Stimulated activated naive CD8-positive, alpha-beta T cell treated with anti-CD3 and anti-CD28 coated beads, Interleukin-15, Interleukin-2, amounts not matched to agents 100 ng/mL and 50 ng/mL, for 24 hours (primary cell): Measurements from ENCODE around the gene PAX7.

Experiments
- H3K27ac Mint-ChIP-seq: one replicate; pipeline ENCODE4 v1.8.0; 2021; ENCODE audit warnings: mild to moderate bottlenecking, mixed read lengths
- H3K27me3 Mint-ChIP-seq: one replicate; pipeline ENCODE4 v1.8.0; 2021; ENCODE audit warnings: mixed read lengths
- H3K36me3 Mint-ChIP-seq: one replicate; pipeline ENCODE4 v1.8.0; 2021; ENCODE audit warnings: low read depth, mixed read lengths
- H3K4me1 Mint-ChIP-seq: one replicate; pipeline ENCODE4 v1.8.0; 2021; ENCODE audit warnings: low read depth, mixed read lengths
- H3K4me3 Mint-ChIP-seq: one replicate; pipeline ENCODE4 v1.8.0; 2021; ENCODE audit warnings: mild to moderate bottlenecking, mixed read lengths
- H3K9me3 Mint-ChIP-seq: one replicate; pipeline ENCODE4 v1.8.0; 2021; ENCODE audit warnings: mixed read lengths

The PAX7 gene

DNA sequence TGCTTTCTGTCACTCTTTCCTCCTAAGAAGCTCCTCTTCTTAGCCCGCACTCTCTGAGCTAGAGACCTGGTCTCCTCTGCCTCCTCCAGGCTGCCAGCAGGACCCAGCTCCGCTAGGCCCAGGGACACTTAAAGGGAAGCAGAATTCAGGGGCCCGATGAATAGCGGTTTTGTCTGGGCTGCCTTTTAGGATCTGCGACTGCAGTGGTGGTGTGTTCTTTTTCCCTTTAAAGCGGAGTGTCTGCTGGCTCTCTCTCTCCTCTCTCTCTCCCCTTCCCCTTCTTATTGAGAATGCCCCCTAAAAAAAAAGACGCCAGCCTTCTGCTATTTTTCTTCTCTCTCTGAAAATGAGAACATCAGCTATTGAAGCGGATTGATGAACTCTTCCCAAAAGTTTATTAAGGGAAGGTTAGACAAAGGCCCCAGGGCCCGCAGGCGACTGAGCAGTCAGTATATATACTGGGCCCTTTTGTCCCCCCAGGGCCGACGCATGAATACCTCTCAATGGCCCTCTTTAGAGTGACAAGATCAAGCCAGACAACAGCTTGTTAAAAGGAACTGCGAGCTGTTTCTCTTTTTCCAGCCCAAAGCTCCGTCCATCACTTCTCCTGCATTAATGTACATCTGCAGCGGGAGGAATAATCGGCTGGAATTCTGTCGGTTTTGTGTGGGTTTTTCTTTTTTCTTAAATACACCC is 27.0 kb downstream of the PAX7 start:
- peaks cover 27% of the 10 kb centered on the region for H3K4me1 Mint-ChIP-seq
- no peak overlapping the region for H3K4me3 Mint-ChIP-seq
- no peaks in the 10 kb centered on the region for H3K36me3 Mint-ChIP-seq
- H3K27me3 Mint-ChIP-seq: peaks cover 18% of the 10 kb centered on the region
- H3K27ac Mint-ChIP-seq: no peak overlapping the region
- H3K9me3 Mint-ChIP-seq: no peaks in the 10 kb centered on the region

DNA sequence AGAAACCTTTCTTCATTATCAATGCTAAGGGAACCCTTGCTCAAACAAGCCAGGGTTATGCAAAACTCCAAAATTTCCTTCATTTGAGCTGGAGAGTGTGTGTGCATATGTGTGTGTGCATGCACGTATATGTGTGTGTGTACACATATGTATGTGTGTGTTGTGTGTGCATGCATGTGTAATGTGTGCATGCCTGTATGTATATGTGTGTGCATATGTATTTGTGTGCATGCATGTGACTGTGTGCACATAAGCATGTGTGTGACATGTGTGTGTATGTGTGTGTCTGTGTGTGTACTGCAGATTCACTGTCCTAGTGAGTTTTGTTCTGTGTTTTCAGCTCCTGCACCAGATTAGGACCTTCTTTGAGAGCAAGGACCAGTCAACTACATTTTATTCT is 28.2 kb downstream of the PAX7 start:
- Mint-ChIP-seq H3K36me3 (no peaks in the 10 kb centered on the region), H3K9me3 (no peaks in the 10 kb centered on the region), H3K4me3 (no peak overlapping the region), H3K27me3 (peaks cover 10% of the 10 kb centered on the region), H3K27ac (no peak overlapping the region), H3K4me1 (peaks cover 15% of the 10 kb centered on the region)

DNA sequence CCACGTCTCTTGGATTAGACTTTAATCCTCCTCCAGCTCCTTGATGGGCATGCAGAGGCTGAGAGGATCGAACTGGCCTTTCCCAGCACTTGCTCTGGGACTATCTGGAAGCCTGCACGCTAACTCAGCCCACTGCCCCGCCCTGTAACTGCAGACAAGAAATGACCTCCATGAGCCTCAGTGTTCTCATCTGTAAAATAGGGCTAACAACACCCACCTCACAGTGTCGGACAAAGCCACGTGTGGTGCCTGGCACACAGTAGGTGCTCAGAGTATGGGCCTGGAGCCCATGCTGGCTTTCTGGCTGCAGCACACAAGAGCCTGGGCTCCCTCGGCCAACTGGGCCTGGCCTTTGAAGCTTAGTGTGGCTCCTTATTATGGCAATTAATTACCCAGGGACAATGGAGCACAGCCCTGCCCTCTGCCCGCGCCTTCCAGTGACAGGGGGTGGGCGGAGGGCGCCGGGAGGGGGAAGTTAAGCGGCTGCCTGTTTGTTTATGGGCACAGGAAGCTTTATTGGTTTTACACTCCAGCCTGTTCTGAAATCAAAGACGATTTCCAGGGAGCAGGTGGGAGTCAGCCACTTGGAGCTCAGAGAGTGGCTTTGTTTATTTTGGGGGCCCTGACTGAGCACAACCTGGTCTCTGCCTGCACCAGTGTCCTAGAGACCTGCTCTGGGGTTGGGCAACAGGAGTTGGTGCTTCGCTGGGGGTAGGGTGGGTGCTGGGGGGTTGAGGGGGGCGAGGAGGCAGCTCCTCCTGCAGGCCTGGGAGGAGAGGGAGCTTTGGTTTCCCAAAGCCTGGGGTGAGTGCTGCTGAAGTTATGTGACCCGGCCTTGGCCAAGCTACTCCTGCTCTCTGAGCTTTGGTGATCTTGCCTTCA is 31.0 kb downstream of the PAX7 start:
- no peak overlapping the region for H3K4me3 Mint-ChIP-seq
- no peaks in the 10 kb centered on the region for H3K9me3 Mint-ChIP-seq
- no peak overlapping the region for H3K27ac Mint-ChIP-seq
- peaks cover 6% of the 10 kb centered on the region for H3K4me1 Mint-ChIP-seq
- H3K36me3 Mint-ChIP-seq: no peaks in the 10 kb centered on the region
- H3K27me3 Mint-ChIP-seq: peaks cover 3% of the 10 kb centered on the region

DNA sequence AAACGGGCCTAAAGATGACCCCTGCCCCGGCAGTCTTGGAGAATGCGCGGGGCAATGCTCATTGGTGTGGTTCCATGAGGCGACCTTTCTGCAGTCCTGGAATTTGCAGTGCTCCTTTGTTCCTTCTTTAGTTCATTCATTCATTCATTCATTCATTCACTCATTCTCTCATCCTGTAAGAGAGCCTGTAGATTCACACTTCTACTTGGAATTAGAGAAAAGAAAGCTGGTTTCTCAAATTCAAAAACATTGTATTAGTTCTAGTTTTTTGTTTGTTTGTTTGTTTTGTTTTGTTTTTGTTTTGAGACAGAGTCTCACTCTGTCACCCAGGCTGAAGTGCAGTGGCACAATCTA is 31.6 kb downstream of the PAX7 start:
- no peaks in the 10 kb centered on the region for H3K9me3 Mint-ChIP-seq
- no peak overlapping the region for H3K27ac Mint-ChIP-seq
- peaks cover 12% of the 10 kb centered on the region for H3K4me1 Mint-ChIP-seq
- H3K4me3 Mint-ChIP-seq: no peak overlapping the region
- H3K27me3 Mint-ChIP-seq: peaks cover 3% of the 10 kb centered on the region
- H3K36me3 Mint-ChIP-seq: no peaks in the 10 kb centered on the region

DNA sequence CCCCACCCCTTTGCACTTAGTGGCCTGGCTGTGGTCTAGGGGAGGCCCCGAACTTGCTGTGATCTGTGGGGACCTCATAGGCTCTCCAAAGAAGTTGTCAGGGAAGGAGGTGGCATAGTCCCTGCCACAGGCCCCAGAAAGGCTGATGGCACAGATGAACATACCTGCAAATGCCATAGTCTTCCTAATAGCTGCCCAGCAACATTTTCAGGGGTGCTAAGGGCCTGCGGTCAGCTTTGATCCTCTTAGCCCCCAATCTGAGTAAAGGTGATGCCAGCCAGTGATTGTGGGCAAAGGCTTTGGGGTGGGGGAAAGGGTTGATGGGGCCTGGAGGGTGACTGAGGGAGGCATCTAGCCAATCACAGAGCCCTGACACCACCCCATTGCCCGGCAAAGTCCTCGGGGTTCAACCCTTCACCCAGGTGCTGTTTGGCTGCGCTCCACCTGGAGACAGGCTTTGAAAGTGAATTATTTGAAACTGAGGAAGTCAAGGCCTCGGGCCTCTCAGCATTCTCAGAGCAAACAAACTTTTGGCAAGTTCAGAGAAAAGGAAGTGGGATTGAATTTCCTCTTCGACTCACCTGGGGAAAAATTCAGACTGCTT is 35.8 kb downstream of the PAX7 start:
- Mint-ChIP-seq H3K4me1 (peaks cover 12% of the 10 kb centered on the region), H3K4me3 (no peak overlapping the region), H3K27ac (no peak overlapping the region), H3K9me3 (no peaks in the 10 kb centered on the region), H3K27me3 (peaks cover 3% of the 10 kb centered on the region), H3K36me3 (no peaks in the 10 kb centered on the region)

DNA sequence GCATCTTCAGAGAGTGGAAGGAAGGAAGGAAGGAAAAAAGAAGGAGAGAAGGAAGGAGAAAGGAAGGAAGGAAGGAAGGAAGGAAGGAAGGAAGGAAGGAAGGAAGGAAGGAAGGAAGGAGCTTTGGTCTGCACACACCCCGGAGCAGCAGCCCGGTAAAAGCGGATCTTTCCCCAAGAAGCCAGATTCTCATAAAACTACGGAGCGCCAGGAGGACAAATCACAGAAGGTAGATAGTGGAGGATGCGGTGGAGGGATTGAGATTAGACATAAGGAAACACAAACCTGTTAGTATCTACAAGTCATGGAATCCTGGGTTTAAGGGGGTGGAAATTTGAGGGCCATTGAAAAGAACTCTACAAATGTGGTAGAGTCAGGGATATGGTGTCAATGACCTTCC is 36.7 kb downstream of the PAX7 start:
- no peak overlapping the region for H3K4me3 Mint-ChIP-seq
- H3K27me3 Mint-ChIP-seq: no peaks in the 10 kb centered on the region
- no peak overlapping the region for H3K27ac Mint-ChIP-seq
- no peaks in the 10 kb centered on the region for H3K9me3 Mint-ChIP-seq
- H3K36me3 Mint-ChIP-seq: no peaks in the 10 kb centered on the region
- H3K4me1 Mint-ChIP-seq: peaks cover 12% of the 10 kb centered on the region

DNA sequence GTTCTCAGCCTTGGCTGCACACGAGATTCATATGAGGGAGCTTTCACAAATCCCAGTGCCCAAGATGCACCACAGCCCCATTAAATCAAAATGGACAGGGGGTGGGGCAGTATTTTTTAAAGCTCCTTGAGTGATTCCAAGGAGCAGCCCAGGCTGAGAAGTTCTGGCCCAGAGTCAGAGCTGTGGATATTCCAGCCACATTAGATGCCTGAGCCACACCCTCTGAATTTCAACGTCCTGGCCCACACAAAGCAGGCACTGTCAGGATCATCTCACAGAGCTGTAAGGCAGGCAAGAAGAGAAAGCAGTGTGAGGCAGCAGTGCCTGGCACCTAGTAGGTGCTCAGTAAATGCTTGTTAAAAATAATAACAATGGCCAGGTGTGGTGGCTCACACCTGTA is 37.4 kb downstream of the PAX7 start:
- H3K36me3 Mint-ChIP-seq: no peaks in the 10 kb centered on the region
- peaks cover 12% of the 10 kb centered on the region for H3K4me1 Mint-ChIP-seq
- no peaks in the 10 kb centered on the region for H3K9me3 Mint-ChIP-seq
- no peak overlapping the region for H3K4me3 Mint-ChIP-seq
- no peak overlapping the region for H3K27ac Mint-ChIP-seq
- H3K27me3 Mint-ChIP-seq: no peaks in the 10 kb centered on the region

DNA sequence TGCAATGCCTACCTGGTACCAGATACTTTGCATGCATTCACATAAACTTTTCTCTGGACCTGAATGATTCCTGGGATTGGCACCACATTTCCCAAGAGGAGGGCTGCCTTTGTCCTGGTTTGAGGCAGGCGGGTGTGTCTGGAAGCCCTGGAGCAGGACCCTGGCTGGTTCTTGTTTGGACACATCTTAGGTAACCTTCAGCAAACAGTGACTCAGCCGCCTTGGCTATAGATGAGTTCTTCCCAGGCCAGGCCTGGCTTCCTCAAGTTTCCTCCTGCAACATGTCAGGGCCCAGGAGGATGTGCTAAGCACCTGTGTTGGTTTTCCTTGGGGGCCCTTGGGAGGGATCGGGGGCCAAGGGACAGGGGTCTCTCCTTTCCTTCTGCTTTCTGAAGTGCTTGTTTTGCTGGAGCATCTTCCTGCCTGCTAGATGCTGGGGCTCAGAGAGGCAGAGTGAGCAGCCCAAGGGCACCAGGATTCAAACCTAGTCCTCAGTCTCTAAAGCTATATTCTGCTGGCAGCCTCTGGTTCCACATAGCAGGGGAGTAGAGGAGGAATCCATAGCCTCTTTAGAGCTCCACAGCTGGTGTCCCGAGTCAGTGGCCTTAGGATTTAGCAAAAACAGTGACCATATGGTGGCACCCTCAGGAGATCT is 38.2 kb downstream of the PAX7 start:
- H3K4me1 Mint-ChIP-seq: peaks cover 12% of the 10 kb centered on the region
- H3K4me3 Mint-ChIP-seq: no peak overlapping the region
- H3K27ac Mint-ChIP-seq: no peak overlapping the region

DNA sequence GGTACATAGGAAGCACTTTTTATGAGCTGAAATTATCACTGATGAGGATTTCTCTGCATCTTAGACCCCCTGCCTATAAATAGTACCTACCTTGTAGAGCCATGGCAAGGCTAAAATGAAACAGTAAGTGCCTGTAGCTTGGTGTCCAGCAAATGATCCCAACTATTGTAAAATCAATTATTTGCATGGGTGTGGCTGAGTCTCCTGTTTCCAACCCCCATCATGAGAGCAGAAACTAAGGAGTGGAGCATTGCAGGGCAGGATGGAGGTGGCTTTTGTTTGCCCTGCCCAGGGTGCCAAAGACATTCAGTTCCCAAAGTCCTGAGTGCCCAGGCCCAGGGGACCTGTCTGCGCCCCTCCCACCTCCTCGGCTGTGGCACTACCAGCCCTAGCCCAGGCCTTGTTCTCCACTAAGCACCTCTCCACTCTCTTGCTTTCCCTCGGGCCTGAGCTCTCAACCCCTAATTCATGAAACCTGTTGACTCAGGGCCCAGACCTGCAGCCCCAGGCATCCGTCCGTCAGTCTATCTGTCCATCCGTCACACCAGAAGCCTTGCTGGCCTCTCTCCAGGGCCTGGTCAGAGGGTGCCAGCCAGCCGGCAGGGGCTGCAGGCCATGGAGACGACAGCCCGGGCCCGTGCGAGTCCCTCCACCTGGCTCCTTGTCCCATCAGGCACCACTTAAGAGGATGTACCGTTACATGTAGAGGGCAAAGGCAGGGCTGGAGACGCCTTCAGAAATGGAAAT is 39.6 kb downstream of the PAX7 start:
- H3K4me1 Mint-ChIP-seq: peaks cover 12% of the 10 kb centered on the region
- no peak overlapping the region for H3K27ac Mint-ChIP-seq
- H3K36me3 Mint-ChIP-seq: no peaks in the 10 kb centered on the region
- H3K9me3 Mint-ChIP-seq: no peaks in the 10 kb centered on the region
- peaks cover 3% of the 10 kb centered on the region for H3K27me3 Mint-ChIP-seq
- H3K4me3 Mint-ChIP-seq: no peak overlapping the region

More for the DNA sequence above, 38.2 kb downstream of the PAX7 start:
- Mint-ChIP-seq H3K27me3 (no peaks in the 10 kb centered on the region), H3K9me3 (no peaks in the 10 kb centered on the region), H3K36me3 (no peaks in the 10 kb centered on the region)

DNA sequence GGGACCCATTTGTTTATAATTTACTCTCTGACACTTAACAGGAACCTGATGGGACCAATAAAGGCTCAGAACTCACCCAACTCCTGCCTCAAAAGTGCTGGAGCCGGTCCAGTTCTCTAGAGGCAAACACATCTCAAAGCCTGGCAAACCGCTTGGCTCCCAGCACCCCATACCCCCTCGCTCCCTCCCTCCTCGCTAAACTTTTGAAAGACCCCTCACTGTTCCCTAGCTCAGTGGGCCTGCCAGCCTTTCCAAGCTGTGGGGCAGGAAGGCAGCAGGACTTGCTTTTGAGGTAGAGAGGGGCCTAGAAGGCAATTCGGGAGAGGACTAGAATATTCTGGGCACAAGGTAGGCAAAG is 40.2 kb downstream of the PAX7 start:
- no peak overlapping the region for H3K27ac Mint-ChIP-seq
- H3K4me3 Mint-ChIP-seq: no peak overlapping the region
- H3K36me3 Mint-ChIP-seq: no peaks in the 10 kb centered on the region
- no peaks in the 10 kb centered on the region for H3K9me3 Mint-ChIP-seq
- peaks cover 12% of the 10 kb centered on the region for H3K4me1 Mint-ChIP-seq
- peaks cover 3% of the 10 kb centered on the region for H3K27me3 Mint-ChIP-seq

DNA sequence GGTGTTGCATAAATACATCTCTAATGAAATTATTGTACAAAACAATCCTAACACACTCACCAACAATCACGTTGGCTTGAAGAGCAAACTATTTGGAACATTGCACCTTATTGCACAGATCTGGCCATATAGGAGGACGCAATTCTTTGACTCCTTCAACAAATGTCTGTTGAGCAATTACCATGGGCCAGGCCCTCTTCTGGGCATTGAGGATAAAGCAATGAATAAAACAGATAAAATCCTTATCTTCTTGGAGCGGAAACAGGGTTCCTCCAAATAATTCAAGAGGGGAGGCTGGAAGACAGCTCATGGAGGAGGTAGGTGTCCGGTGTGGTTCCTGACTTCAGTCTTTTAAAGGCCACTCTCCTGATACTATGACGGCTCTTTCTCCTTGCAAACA is 43.3 kb downstream of the PAX7 start:
- Mint-ChIP-seq H3K9me3 (no peaks in the 10 kb centered on the region), H3K27ac (no peak overlapping the region), H3K27me3 (peaks cover 3% of the 10 kb centered on the region), H3K4me1 (no peaks in the 10 kb centered on the region), H3K4me3 (no peak overlapping the region), H3K36me3 (no peaks in the 10 kb centered on the region)

DNA sequence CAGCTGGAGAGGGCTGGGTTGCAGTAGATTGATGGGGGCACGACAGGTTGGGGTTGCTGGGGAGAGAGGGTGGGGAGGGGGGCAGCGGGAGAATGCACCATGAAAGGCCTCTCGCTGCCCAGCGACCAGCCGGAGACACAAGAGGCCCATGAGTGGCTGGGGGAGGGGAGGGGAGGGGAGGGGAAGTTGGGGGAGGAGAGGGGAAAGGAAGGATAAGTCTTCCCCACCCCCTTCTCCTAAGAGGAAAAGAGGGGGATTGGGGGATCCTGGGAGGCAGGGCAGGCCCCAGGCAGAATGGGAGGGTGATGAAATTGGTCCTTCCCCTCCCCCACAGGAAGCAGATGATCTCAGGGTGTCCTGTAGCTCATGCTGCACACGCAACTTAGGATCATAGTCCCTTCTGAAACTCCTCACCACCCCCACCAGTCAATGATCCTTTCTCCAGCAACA is 45.7 kb downstream of the PAX7 start:
- peaks cover 3% of the 10 kb centered on the region for H3K27me3 Mint-ChIP-seq
- H3K27ac Mint-ChIP-seq: no peak overlapping the region
- H3K4me1 Mint-ChIP-seq: no peaks in the 10 kb centered on the region
- no peaks in the 10 kb centered on the region for H3K9me3 Mint-ChIP-seq
- no peaks in the 10 kb centered on the region for H3K36me3 Mint-ChIP-seq
- no peak overlapping the region for H3K4me3 Mint-ChIP-seq

DNA sequence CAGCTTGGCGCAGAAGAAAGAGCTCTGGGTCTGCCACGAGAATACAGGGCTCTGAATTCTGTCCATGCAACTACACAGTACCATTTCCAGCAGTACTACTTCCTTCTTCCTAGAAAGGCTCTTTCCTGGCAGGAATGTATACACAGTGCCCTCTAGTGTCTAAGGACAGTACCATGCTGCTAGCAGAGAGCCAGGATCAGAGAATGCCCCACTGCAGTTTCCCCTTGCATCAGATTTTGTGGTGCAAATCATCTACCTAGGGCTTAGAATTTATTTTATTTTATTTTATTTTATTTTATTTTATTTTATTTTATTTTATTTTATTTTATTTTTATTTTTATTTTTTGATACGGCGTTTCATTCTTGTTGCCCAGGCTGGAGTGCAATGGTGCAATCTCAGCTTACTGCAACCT is 50.8 kb downstream of the PAX7 start:
- H3K27ac Mint-ChIP-seq: no peak overlapping the region
- H3K4me1 Mint-ChIP-seq: no peaks in the 10 kb centered on the region
- no peaks in the 10 kb centered on the region for H3K27me3 Mint-ChIP-seq
- H3K4me3 Mint-ChIP-seq: no peak overlapping the region
- no peaks in the 10 kb centered on the region for H3K36me3 Mint-ChIP-seq
- H3K9me3 Mint-ChIP-seq: no peaks in the 10 kb centered on the region

DNA sequence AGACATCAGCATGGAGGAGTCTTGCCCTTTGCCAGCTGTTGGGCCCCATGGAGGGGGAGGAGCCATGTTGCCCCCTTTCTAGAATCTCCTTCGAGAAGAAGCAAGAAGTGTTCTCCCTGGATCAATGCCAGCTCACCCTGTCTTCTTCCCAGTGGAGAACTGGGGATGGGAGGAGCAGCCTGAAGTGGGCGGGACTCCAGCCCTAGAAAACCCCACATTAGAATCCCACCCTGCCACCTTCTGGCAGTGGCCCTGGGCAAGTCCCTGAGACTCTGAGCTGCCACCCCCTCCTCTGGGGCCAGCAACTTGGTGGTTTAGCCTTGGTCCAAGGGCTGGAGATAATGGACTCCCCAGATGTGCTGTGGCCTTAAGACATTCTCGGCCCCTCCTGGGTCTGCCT is 51.7 kb downstream of the PAX7 start:
- Mint-ChIP-seq H3K4me1 (no peaks in the 10 kb centered on the region), H3K9me3 (no peaks in the 10 kb centered on the region), H3K27ac (no peak overlapping the region), H3K4me3 (no peak overlapping the region), H3K27me3 (no peaks in the 10 kb centered on the region), H3K36me3 (no peaks in the 10 kb centered on the region)
